Stimulated activated CD4-positive, alpha-beta T cell treated with anti-CD3 and anti-CD28 coated beads, Interleukin-12 subunit alpha, Interleukin-12 subunit beta, amount 100 ng/mL, for 48 hours (primary cell): Measurements from ENCODE around the gene CCDC74A.
"Not testable (repeated sequence)": the region's sequence is repeated elsewhere in the genome, so short reads cannot be mapped to it uniquely, and the experiment has no call there.

Experiments
- DNase-seq, 3 donors: peaks; one replicate each; pipeline ENCODE4 v3.0.0-alpha.2; 2020; ENCODE audit warnings: low read depth in 2 of 3, low spot score in 1 of 3

Gene CCDC74A

GRCh38 chr2:131528981-131529863 is 1.5 kb downstream of the CCDC74A start:
- not testable (repeated sequence) for DNase-seq

DNA sequence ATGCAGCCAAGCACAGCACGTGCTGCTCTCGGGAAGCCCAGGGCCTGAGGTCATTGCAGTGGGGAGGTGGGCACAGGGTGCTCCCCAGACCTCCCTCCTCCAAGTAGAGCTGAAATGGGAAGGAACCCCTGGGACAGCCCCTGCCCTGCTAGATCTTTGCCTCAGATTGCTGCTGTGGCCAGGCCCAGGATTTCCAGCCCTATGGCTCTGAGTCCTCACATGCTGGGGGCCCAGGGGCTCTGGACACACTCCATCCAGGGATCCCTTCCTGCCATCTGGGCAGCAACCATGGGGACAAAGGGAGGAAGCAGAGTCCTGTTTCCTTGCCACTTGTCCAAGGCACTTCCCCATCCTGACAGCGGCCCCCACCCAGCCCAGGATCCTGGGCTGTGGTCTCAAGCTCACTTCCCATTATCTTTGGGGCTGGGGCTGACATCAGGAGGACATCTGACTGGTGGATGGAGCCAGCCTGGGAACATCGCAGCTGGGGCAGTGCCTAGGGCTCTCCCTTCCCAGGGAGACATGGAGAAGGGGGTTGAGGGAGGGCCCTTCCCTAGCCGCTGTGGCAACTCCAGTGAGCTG is 2.3 kb downstream of the CCDC74A start:
- DNase-seq: not testable (repeated sequence)

- DNase-seq: not testable (repeated sequence)
Measured at GRCh38 chr2:131530626-131531344, 3.1 kb downstream of the CCDC74A start.

DNA sequence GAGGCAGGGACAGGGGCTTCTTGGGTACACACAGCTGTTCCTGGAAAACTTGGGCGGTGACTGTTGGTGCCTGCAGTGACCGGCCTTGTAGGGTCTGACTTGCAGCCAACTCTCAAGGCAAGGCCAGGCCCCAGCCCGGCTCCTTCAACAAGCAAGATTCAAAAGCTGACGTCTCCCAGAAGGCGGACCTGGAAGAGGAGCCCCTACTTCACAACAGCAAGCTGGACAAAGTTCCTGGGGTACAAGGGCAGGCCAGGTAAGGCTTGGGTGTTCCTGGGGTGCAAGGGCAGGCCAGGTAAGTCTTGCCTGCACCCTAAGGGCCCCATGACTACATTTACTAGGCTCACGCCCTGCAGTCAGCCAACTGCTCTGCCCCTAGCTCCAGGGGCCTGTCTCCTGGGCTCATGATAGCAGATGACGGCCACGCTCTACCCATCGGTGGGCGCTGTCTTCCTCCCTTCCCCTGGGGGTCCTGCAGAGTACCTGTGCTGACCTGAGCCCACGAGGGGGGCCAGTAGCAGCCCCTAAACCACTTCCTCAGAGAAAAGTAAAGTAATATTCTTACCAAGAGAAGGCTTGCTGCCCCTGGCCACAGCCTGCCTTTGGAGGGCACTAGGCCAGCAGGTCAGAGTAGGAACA is 4.0 kb downstream of the CCDC74A start:
- not testable (repeated sequence) for DNase-seq

DNA sequence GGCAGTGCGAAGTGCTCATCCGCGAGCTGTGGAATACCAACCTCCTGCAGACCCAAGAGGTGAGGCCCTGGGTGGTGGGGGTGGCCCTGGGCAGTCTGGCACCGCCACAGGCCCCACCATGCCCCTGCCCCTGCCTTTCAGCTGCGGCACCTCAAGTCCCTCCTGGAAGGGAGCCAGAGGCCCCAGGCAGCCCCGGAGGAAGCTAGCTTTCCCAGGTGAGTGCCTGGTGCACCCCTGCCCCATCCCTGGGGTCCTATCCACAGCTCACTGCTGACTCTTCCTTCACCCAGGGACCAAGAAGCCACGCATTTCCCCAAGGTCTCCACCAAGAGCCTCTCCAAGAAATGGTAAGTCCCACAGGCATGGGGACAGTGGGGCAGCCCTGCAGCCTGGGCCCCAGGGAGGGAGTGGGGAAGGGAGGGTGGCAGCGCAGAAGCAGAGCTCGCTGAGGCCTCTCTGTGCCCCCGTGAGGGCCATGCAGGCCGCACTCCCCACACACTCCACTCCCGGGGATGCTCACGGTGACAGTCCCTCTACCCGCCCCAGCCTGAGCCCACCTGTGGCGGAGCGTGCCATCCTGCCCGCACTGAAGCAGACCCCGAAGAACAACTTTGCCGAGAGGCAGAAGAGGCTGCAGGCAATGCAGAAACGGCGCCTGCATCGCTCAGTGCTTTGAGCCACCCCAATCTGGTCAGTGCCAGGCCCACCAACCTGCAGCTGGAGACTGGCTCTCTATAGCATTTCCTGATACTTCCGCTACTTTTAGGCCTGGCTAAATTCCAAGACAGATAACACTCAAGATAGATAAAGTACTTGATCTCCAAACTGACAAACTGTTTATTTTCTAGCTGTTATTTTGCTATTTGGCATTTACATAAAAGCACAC is 5.3 kb downstream of the CCDC74A start:
- not testable (repeated sequence) for DNase-seq

- DNase-seq: not testable (repeated sequence)
Measured at GRCh38 chr2:131533609-131534316, 6.1 kb downstream of the CCDC74A start.

GRCh38 chr2:131534317-131534672 is 6.6 kb downstream of the CCDC74A start:
- DNase-seq: not testable (repeated sequence)

DNA sequence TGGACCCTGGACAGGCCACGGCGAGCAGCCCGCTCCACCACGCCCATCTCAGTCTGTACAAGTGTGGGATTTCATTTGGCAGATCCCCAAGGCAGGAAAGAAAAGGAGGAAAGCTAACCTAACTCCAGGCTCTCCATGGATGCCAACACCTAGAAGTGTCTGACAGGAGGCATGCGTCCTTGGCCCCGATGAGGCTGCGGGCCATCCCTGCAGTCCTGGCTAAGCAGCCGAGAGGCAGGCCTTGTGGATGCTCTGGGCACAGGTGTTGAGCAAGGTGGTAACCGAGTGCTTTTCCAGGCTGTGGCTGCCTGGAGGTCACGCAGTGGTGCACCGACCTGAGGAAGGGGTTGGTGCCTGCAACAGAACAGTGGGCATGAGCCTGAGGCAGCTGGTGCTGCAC is 7.3 kb downstream of the CCDC74A start:
- not testable (repeated sequence) for DNase-seq

GRCh38 chr2:131535526-131535925 is 7.8 kb downstream of the CCDC74A start:
- DNase-seq: no peak

GRCh38 chr2:131535951-131536826 is 8.5 kb downstream of the CCDC74A start:
- not testable (repeated sequence) for DNase-seq

GRCh38 chr2:131536841-131537240 is 9.2 kb downstream of the CCDC74A start:
- not testable (repeated sequence) for DNase-seq

DNA sequence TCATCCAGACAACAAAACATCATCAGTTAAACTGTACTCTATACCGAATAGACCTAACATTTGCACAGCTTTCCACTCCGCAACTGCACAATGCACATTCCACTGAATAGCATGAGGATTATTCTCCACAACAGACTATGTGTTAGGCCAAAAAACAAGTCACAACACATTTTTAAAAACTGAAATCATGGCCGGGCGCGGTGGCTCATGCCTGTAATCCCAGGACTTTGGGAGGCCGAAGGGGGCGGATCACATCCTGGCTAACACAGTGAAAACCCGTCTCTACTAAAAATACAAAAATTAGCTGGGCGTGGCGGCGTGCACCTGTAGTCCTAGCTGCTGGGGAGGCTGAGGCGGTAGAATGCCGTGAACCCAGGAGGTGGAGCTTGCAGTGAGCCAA is 11.2 kb downstream of the CCDC74A start:
- not testable (repeated sequence) for DNase-seq

GRCh38 chr2:131542438-131543384 is 15.0 kb downstream of the CCDC74A start:
- no peak for DNase-seq

DNA sequence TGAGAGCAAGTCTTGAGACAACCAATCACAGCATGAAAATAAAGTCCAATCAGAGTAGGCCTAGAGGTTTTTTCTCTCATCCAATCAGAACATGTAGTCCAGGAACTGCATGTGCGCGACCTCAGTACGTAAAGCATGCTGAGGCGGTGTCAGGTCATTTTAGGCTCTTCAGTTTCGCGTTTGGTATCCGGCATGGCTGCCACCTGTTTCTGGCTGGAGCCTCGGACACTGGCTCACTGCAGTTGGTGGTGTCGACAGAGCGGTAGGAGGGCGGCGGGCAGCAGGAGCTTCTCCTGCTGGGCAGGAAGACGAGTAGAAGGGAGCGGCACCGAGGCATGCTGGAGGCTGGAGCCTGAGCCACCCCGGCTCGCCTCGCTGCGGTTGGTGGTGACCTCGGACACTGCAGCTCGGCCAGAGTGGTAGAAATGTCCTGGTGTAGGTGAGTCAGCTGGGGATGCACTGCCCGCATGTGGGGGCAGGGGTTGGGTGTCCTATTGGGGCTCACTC is 15.8 kb downstream of the CCDC74A start:
- DNase-seq: no peak

GRCh38 chr2:131544006-131544812 is 16.5 kb downstream of the CCDC74A start:
- not testable (repeated sequence) for DNase-seq

DNA sequence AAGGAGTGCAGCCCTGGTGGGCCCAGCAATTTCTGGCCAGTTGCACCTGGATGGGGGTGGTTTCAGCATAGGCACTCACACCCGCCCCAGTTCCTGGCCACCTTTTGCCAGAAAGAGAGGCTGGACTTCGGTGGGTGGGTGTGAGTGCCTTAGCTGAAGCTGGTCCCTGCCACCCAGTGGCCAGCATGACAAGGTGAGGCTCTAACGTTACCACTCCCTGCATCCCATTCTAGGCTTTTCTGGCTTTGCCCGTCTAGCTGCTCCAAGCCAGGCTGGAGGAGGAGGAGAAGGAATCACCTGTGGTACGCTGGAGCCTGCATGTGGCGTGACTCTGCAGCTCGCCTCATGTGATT is 17.1 kb downstream of the CCDC74A start:
- DNase-seq: not testable (repeated sequence)

GRCh38 chr2:131552871-131553270 is 25.2 kb downstream of the CCDC74A start:
- no peak for DNase-seq
